ENCODE data around the gene TNNT1.

Gene TNNT1

GRCh38 chr19:55178781-55179599 lies 30.0 kb upstream of the TNNT1 start (continued):
- TF ChIP-seq KLF17 (tag by site-specific recombination; IDR thresholded peaks at IDR 0.05) = no peak
- peak; percentile 33; the same call in 1 of the 2 replicates for TF ChIP-seq ZFHX2 (tag by site-specific recombination; conservative IDR thresholded peaks at IDR 0.05)
- TF ChIP-seq ZBTB10 (tag by site-specific recombination; IDR thresholded peaks at IDR 0.05) = no peak
- TF ChIP-seq ZNF777 (tag by site-specific recombination; IDR thresholded peaks at IDR 0.05; ENCODE audit: borderline replicate concordance) = no peak
- no peak for TF ChIP-seq ZSCAN30 (tag by site-specific recombination; IDR thresholded peaks at IDR 0.05)
- TF ChIP-seq ZNF223 (tag by site-specific recombination; IDR thresholded peaks at IDR 0.05) = no peak
- TF ChIP-seq ZNF558 (tag by site-specific recombination; IDR thresholded peaks at IDR 0.05) = no peak
- peak; percentile 88 for TF ChIP-seq KLF8 (tag by site-specific recombination; IDR thresholded peaks at IDR 0.05)
- no peak for TF ChIP-seq ZNF37A (tag by site-specific recombination; IDR thresholded peaks at IDR 0.05)
- TF ChIP-seq ZNF362 (tag by site-specific recombination; IDR thresholded peaks at IDR 0.05) = 0 out of 2 replicates have a peak, but pooled peaks have one; percentile 12
- no peak for TF ChIP-seq ZNF639 (tag by site-specific recombination; IDR thresholded peaks at IDR 0.05)
- peak; percentile 25; the same call in 1 of the 2 replicates for TF ChIP-seq ZBTB11 (tag by site-specific recombination; conservative IDR thresholded peaks at IDR 0.05; ENCODE audit: low read depth)
- no peak for TF ChIP-seq ZNF555 (tag by site-specific recombination; conservative IDR thresholded peaks at IDR 0.05)
- no peak for TF ChIP-seq ZNF354C (tag by site-specific recombination; IDR thresholded peaks at IDR 0.05; ENCODE audit: borderline replicate concordance, low read depth)
- no peak for TF ChIP-seq GLI4 (tag by site-specific recombination; IDR thresholded peaks at IDR 0.05)
- TF ChIP-seq ZNF426 (tag by site-specific recombination; IDR thresholded peaks at IDR 0.05) = no peak
- TF ChIP-seq ZSCAN23 (tag by site-specific recombination; IDR thresholded peaks at IDR 0.05) = no peak
- no peak for TF ChIP-seq ZNF645 (tag by site-specific recombination; IDR thresholded peaks at IDR 0.05)
- no peak for TF ChIP-seq ZNF48 (tag by site-specific recombination; IDR thresholded peaks at IDR 0.05)
- TF ChIP-seq ZNF747 (tag by site-specific recombination; IDR thresholded peaks at IDR 0.05) = no peak
- no peak for TF ChIP-seq ZNF449 (tag by site-specific recombination; IDR thresholded peaks at IDR 0.05)
- no peak for TF ChIP-seq ZNF626 (tag by site-specific recombination; IDR thresholded peaks at IDR 0.05)
- TF ChIP-seq PATZ1 (tag by site-specific recombination; IDR thresholded peaks at IDR 0.05) = peak; percentile 23; the same call in 1 of the 2 replicates
